ENCODE measurements around the gene DCLK1.
A peak's percentile ranks its signal among the peaks of the same experiment; 100 is the strongest.

Gene DCLK1

DNA sequence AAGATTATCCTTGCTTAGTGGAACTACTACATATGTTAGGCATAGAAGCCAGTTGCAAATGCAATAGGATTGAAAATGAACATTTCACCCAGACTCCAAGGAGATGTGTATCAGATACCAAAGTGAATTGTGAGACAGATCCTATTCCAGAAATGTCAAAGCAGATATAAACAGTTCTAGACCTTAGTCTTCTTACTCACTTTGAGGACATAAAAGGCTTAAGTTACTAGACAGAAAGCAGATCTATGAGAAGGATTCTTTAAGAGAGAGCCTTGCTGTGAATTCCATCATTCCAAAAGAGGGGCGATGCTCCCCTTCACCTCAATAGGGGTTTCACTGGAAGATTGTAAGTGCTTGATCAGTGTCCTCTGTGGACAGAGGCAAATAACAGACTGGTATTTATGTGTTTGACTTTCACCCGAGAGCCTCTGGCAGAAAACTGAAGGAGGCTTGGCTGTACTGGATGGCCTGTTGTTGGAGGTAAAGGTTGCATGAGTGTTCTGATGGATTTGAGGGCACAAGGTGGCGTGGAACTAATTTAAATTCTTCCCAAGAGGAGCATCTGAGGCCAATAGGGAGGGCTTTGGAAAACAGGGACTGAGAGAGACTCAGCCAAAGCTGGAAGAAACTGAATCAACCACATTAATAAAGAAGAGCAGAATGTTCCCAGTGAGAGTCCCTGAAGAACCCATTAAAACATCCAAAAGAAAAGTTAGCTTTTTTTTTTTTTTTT is 194.8 kb downstream of the DCLK1 start:
- DNase-seq = no peak

DNA sequence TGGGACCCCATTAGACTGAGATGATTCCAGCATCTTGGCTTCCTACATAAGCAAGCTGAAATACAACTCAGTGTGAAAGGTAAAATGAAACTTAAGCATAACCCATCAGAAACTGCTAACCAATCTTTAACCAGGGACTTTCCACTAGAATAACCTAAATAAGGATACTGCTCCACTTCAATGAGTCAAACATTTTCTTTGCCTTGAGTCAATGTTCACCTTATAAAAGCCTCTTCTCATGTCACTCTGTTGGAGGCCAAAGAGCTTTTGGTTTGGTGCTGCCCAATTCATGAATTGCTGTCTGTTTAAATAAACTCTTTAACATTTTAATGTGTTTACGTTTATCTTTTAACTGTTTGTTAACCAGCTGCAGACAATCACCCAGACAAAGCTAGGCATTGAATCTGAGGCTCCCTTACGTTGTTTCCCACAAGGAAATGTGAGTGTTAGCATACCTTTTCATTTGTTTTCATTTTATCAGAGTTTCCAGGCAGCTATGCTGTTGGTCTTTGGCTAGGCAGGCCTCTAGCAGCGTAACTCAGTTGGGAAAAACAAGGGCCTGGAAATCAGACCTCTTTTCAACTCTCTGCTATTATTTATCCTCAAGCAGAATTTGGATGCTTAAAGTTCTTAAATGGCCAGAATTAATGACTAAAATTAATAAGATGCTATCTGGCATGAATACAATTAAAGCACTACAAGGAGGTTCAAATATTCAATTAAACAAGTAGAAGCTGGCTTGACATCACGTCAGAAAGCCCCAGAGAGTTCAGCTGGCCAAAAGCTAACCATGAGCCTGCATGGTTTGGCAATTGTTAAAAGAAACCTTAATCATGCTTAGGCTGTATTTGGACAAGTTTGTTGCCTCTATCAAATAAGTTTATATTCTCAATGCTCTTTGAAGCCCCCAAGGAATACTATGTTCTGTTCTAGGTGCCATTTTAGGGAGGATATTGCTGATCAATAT is 200.2 kb downstream of the DCLK1 start:
- no peak for DNase-seq

DNA sequence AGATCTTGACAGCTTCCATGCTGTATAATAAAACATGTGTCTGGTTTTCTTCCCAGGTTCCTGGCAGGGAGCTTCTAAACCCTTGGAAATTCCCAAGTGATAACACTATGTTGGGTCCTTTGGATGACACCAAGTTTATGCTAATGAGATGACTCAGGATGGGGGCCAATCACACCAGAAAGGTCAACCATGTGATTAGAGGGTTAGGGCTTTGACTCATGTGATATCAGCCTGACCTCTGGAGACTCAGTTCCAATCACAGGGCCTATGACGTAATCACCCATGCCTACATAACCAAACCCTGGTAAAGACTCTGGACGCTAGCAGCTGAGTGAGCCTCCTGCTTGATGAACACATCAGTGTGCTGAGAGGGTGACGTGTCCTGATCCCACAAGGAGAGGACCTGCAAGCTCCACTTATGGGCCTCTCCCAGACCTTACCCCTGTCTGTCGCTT is 203.6 kb downstream of the DCLK1 start:
- no peak for DNase-seq

DNA sequence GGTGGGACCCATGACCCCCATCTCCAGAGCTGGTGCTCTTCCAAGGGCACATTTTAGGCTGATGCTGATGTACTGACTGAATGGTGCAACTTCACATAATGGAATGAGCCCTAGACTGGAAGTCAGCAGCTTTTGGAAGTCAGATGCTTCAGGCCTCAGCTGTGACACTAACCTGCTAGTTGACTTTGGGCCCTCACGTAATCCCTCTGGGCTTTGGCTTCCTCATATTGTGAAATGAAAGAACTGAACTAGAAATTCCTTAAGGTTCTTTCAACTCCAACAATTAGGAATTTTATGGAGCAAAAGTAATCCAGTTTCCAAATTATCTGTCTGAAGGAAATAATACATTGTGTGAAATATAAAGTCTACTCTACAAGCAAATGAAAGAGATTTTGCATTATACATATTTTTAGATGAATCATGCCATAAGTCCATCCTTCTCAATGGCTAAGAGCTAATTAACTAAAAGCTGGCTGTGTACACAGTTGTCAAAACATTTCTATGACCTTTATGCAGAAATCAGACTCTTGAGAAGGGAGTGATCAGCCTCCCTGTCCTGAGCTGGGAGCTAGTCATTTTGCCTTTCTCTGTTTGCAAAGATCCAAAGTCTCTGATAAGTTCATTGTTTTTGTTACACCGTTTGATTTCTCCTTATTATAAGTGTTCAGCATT is 204.2 kb downstream of the DCLK1 start:
- no peak for DNase-seq

DNA sequence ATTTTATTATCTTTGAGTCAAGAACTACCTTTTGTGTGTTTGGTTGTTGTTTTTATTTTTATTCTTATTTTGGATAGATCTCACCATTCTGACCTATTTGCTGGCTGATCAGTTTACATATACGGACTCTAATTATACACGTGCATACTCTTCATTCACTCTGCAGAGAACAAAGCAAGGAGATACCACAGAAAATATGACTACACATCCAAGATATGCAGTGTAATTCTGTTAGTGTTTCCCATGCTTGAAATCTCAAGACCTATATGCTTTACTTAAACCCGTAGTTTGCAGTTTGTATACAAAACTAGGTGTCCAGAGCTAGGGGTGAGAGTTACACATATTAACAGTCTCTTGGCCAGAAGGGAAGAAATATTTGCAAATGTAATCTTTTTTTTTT is 205.5 kb downstream of the DCLK1 start:
- DNase-seq = no peak

DNA sequence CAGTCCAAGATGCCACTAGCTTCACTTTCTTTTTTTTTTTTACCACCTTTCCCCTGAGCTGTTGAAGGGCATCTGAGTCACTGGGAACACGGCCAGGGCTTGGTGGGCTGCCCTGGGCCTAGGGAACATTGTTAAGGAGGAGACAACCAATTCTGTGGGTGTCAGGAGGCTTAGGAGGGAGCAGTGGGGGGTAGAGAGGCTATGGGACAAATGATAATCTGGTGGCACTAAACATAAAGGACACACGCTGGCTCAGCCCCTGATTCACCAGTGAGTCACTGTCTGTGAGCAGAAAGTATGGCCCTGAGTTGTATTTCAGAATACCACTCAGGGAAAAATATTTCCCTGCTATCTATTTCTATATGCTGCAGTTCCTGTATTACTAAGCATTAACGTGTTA is 207.8 kb downstream of the DCLK1 start:
- no peak for DNase-seq

DNA sequence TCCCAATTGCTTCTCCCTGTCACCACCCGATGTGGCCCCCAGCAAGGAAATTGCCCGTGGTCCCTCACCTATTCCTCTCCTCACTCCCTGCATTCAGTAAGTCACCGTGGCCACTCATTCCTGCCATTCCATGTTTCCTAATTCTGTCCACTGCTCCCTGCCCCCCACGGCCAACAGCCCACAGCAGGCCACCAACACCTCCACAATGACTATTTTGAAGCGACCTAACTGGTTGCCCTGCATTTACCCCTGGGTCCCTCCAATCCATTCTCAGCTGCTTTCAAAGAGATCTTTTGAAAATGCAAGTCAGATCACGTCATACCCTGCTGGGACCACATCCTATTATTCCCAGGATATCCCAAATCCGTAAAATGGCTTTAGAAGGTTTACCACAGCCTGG is 210.4 kb downstream of the DCLK1 start:
- no peak for DNase-seq

DNA sequence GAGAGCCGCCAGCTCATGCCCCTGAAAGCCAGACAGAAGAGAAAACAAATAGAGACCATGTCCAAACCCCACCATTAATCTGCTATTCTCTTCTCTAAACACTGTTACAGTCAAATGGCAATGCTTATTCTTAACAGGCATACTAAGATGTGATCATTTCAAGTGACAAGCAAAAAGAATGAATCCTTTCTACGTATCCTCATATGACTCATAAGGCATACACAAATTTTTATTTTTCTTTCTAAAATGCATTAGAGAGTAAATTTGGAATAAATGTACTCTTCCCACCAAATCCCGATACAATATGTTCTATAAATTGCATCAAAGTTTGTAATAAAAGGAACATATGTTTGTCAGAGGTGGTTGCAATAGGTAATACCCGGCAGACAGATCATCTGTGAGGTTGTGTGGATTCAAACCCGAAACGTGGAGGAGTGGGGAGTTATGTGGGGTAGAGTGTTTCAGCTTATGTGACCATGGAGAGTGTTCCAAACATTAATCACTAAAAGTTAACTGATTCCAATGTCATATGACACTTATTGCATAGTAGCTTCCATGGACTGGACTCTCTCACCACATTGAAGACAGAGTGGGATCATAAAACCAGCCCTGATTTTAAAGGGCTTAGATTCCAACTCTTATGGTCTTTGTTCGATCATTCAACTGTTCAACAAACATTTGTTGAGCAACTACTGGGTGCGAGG is 213.1 kb downstream of the DCLK1 start:
- DNase-seq = no peak

DNA sequence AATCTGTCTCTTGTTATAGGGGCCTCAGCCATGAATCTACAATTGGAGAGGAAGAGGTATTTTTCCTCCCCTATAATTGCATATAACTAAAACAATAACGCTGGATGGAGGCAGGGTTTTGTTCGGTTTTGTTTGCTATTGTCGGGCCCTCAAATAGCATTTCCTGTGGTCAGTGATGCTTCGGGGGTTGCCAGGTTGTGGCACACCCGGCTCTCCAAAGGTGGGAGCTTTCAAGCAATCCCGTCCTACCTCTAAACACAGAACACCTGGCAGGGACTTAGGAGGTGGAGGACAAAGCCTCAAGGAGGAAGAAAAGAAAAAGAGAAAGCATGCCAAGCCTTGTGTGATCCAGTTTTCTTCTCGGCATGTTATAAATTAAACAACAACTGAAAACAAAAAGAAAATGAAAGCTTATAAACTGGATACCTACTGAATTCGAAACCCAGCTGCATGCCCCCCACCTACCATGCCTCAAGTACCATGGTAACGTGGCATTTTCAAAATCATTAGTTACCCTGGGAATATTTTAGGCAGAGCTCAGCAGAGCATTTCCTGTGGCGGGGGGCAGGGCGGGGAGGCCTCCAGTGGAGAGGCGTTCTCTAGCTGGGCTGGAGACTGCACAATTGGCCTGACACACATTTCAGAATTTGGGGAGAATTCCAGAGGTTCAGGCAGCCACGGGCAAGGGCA is 213.8 kb downstream of the DCLK1 start:
- DNase-seq = peak in 1 of 2 donors; percentile 3

DNA sequence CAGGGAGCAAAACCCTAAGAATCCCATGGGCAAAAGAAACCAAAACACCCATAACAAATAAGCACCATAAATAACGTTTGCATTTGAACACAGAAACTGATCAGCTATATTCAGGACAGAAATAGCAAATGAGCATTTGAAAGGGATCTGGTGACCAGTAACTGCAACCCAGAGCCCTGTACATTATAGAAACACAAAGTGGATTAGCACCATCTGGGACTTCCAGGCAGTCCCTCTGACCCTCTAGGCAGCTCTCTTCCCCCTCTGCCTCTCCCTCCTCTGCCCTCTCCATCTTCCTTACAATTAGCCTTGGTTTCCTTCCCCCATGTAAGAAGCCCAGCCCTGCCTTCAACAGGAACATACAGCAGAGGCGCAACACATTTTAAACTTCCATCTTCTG is 215.0 kb downstream of the DCLK1 start:
- no peak for DNase-seq

DNA sequence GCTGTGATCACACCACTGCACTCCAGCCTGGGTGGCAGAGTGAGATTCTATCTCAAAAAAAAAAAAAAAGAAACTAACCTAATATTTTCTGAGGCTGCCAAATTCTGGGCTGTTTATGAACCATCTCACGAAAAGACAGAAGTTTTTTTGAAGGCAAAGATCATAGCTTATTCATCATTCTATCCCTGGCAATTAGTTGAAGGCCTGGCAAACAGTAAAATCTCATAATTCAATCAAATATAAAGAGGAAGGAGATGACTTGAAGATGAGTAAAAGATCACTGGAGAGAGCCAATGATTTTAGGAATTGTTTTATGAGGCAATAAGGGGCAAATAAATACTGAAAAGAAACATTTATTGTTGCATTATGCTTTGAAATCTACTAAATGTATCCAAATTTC is 216.5 kb downstream of the DCLK1 start:
- no peak for DNase-seq

DNA sequence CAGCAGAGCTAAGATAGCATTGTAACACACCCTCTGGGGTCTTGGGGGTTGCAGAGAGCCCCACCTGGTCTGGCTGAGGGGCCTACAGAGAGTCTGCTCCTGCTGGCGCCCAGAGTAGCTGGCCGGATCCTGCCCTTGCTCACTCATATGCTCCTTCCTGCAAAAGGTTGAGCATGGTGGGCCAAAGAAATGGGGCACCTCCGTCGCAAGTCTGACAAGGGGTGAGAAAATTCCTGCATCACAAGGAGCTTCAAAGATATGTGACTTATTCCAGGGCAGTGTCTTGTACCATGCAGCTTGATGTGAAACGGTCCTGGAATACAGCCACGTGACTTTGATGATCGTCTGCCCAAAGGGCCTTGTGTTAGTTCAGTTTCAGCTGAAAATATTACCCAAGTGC is 218.3 kb downstream of the DCLK1 start:
- DNase-seq = no peak

DNA sequence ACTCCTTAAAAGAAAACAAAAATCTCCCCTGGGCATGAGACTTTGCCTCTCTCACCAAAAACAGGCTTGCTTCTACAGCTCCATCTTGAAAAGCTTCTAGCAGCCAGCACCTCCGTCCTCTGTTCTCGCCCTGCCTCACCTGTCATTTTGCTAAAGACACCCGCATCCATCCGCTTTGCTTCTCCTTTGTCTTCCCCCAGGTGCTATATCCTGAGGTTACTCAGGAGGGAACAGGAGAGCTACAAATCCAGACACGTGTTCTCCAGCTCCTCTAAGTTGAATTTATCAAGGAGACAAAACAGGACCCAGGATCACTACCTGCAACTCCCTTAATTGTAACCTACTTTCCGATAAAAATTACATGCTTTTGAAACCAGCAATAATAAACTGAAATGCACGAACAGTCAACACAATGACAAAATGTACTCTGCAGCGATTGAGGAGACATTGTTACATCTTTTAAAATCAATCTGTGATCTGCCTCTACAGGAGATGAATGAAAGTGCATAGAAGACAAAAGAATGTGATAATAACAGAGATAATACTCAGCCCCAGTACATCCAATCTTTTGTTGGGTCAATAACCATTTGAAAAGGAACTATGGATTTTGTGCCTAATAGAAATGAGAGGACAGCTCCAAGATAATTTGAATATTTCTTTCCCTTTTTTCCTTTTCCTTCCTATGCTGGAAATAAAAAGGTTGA is 221.2 kb downstream of the DCLK1 start:
- DNase-seq = no peak

DNA sequence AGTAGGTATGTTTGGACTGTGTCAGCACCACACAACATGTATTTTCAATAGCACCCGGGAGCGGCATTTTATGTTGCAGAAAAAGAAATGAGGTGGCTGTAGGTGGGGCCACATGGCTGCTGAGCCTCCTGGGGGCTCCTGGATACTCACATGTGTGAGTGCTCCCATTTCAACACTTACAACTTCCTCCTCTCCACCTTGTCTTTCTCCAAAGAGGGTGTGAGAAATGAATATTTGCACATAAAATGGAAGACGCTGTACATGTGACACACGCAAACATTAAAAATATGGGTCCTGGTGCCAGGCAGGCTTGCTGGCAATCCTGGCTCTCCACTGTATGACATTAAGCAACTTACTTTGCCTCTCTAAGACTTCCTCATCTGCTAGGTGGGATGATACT is 222.1 kb downstream of the DCLK1 start:
- DNase-seq = no peak

DNA sequence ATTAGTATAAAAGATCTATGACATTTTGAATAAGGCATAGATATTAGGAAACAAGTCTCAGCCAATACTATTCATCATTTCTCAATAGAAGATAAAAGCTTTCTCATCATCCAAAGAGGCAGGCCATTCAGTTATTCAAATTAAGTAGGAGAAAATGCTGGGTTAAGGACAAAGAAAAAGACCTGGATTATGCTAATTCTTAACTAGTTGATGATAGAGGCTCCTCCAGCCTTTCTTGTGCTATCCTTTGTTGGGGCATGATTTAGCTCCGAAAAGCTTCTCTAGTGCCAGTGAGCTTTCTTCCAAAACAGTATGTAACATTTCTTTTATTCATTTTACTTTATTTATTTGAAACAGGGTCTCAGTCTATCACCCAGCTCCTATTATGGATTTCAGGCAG is 223.0 kb downstream of the DCLK1 start:
- no peak for DNase-seq

DNA sequence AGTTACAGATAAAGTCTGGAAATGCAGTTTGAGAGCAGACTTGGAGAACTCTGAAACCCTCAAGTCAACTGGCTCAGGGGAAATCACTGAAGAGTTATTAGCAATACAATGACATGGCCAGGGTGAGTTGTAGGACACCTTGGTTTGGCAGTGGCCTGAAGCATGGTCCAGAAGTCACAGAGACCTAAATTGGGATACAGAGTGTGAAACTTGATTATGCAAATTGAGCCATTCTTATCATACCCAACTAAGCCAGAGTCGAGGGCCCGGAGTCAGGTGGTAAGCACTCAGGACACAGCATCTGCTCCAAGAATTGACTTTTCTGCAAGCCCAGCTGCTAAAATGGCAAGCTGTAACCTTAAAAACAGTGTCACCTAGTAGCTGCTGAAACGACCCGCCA is 224.5 kb downstream of the DCLK1 start:
- DNase-seq = no peak

DNA sequence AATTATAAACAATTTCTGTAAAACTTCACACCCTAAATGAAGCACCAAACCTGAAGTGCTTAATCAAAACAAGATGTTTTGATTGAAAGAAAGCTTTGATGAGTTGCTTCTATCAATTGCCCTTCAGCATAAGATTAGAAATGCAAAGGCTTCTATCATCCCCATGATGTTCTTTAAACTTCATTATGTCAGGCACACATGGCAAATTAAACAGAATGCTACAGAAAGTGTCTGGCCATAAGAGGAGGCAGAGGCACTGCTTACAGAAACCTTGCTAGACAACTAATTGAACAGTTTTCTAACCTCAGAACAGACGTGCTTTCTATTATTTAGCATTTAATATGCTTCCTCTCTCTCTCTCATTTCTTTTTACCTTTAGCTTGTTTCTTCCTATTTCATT is 228.1 kb downstream of the DCLK1 start:
- no peak for DNase-seq

DNA sequence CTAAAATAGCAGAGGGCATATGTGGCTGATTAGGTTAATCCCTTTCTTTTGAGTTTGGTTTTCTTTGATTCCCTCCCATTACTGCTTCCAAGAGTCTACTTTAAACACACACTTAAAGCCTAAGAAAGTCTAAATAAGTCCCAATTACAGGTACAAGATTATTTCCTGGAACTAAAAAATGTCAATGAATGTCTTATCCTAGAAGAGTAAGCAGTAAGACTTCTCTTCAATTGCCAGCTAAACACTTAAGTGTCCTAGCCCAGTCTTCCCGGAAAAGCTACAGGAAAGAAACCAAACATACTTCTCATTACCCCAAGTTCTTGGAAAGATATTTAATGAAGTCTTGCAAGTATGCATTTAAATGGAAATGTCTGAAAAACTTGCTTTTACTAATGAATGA is 233.1 kb downstream of the DCLK1 start:
- no peak for DNase-seq

DNA sequence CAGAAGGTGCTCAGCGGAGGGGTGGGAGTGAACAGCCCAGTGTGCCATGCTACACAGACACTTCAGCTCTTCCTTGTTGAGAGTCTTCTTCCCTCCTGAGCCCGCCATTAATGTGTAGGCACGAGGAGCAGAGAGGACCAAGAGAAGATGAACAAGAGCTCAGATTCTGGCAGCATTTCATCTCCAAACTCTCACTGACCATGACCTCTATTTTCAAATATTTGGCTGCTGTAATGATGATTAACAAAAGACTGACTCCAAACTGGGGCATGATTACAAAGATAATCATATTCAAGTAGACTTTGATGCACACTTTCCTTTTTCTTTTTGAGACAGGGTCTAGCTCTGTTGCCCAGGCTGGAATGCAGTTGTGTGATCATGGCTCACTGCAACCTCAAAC is 236.5 kb downstream of the DCLK1 start:
- no peak for DNase-seq

DNA sequence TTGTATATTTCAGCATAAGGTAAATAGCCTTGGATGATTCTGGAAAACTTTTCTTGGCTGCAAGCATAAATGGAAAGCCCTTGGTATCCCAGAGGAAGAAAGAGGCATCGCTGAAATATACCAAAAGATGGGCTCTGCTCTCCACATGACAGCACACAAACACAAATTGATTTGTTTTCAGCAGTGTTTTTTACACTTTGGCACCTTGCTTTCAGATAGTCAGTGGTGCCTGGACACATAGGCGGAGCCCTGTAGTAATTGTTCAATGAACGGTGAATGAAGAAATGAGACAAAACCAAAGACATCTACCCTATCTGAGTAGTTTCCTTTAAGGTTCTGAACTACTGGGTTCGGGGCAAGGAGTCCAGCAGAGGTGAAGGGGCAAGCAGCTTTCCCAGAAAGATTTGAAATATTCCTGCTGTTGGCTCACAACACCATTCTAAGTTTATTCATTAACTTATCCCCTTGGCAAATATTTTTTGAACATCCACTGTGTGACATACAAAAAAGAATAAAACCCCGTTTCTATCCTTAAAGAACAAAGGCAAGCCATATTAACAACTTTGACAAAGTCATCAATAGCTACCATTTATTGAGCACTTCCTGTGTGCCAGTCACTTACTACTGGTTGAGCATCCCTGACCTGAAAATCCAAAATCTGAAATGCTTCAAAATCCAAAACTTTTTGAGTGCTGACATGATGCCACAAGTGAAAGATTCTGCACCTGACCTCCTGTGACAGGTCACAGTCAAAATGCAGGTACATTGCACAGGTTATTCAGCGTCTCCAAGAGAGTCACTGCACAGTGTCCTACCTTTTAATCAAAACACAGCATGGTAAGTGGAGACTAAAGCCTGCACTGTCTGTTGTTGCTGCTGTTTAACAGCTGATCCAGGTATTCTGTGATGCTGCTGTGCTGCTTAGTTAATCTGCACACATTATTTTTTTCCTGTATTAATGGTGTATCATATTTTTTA is 238.1 kb downstream of the DCLK1 start:
- DNase-seq = no peak

All from hippocampal formation (tissue), 2 donors.